MCF 10A (cell line): ENCODE measurements around the gene KAT7. TPM values are rescaled to one million over a fixed set of nuclear protein-coding genes. Genes with fewer than 3 reads are reported as not detected.

Source experiments
- BruUV-seq: library from RNA; stranded (reverse); fragments of 400-500 nt; replicated peaks from 2 replicates; lab custom pipeline; 2021; lab: Mats Ljungman, UMichigan
- CTCF ChIA-PET: fragments of 300-600 bp; sonication (Branson Sonifier 250); formaldehyde crosslinking; extraction: SDS; loops from one replicate; lab custom pipeline; 2021; ENCODE audit warnings: antibody characterized with exemption, inconsistent platforms; lab: Yijun Ruan, JAX
- POLR2A ChIA-PET: fragments of 300-600, 350-650 bp; sonication (Branson Sonifier 250); formaldehyde crosslinking; extraction: SDS; loops from one replicate; lab custom pipeline; 2020; ENCODE audit warnings: antibody characterized with exemption, inconsistent platforms; lab: Yijun Ruan, JAX
- DNase-seq: peaks from one replicate; pipeline ENCODE4 v3.0.0-alpha.2; 2018; ENCODE audit not compliant: unreplicated experiment
- H3K27ac Mint-ChIP-seq: one replicate; pipeline ENCODE4 v1.8.0; 2022; ENCODE audit warnings: mild to moderate bottlenecking, low read depth, mixed read lengths; ENCODE audit not compliant: unreplicated experiment
- H3K27me3 Mint-ChIP-seq: one replicate; pipeline ENCODE4 v1.8.0; 2022; ENCODE audit warnings: mixed read lengths; ENCODE audit not compliant: insufficient read depth, unreplicated experiment
- H3K36me3 Mint-ChIP-seq: one replicate; pipeline ENCODE4 v1.8.0; 2022; ENCODE audit warnings: mild to moderate bottlenecking, moderate library complexity, mixed read lengths; ENCODE audit not compliant: insufficient read depth, unreplicated experiment
- H3K4me1 Mint-ChIP-seq: one replicate; pipeline ENCODE4 v1.8.0; 2022; ENCODE audit warnings: mixed read lengths; ENCODE audit not compliant: insufficient read depth, unreplicated experiment
- H3K4me3 Mint-ChIP-seq: one replicate; pipeline ENCODE4 v1.8.0; 2022; ENCODE audit warnings: mild to moderate bottlenecking, moderate library complexity, mixed read lengths; ENCODE audit not compliant: unreplicated experiment
- H3K9me3 Mint-ChIP-seq: one replicate; pipeline ENCODE4 v1.8.0; 2022; ENCODE audit warnings: mixed read lengths; ENCODE audit not compliant: unreplicated experiment
- CTCF ChIP-seq: fragments of 200-600 bp; IDR thresholded peaks from one replicate; pipeline ENCODE4 v1.8.0; 2022; ENCODE audit warnings: antibody characterized with exemption, mild to moderate bottlenecking; ENCODE audit not compliant: unreplicated experiment
- intact Hi-C: fragments of 100-400 bp; cut with micrococcal nuclease; formaldehyde crosslinking; loops from 2 replicates; pipeline ENCODE4 v1.14.1; 2022
- total RNA-seq: library from RNA; stranded (reverse); gene quantifications from 2 replicates; pipeline ENCODE4 v1.2.3, GENCODE V29; 2022

The KAT7 gene
- total RNA-seq, 1 experiment from 2014 or later, result 53.7 TPM

- intact Hi-C loops, result no loop called here
- no TSS peak for BruUV-seq
- Mint-ChIP-seq H3K36me3 (no peaks in the 10 kb centered on the region), H3K27ac (no peak overlapping the region), H3K4me3 (no peak overlapping the region), H3K9me3 (no peaks in the 10 kb centered on the region), H3K27me3 (no peaks in the 10 kb centered on the region), H3K4me1 (peaks cover 6% of the 10 kb centered on the region)
- POLR2A ChIA-PET, result interaction anchor here (1.1 kb wide), 1 partner anchor 28 kb away, joined by 7 read pairs; the partner anchor contains the start of gene KAT7
- no peak for DNase-seq
- CTCF ChIA-PET, result interaction anchor here (0.6 kb wide), 1 partner anchor 182 kb away, joined by 3 read pairs; no protein-coding TSS in a partner anchor
- TF ChIP-seq CTCF, result no peak
Observed at GRCh38 chr17:49760296-49760695, 28.2 kb upstream of the KAT7 start.

GRCh38 chr17:49760932-49761558 is 27.4 kb upstream of the KAT7 start:
- Mint-ChIP-seq H3K4me1 (peaks cover 6% of the 10 kb centered on the region), H3K36me3 (no peaks in the 10 kb centered on the region), H3K27me3 (peaks cover 5% of the 10 kb centered on the region), H3K27ac (no peak overlapping the region), H3K9me3 (no peaks in the 10 kb centered on the region), H3K4me3 (no peak overlapping the region)
- ChIA-PET CTCF (interaction anchor here (1.1 kb wide), 1 partner anchor 52 kb away, joined by 3 read pairs; no protein-coding TSS in a partner anchor), POLR2A (interaction anchor here (0.6 to 0.7 kb wide), 2 partner anchors 22 to 27 kb away, joined by 3 to 4 read pairs; partner anchors contain the start of gene KAT7)
- no peak for TF ChIP-seq CTCF
- no TSS peak for BruUV-seq
- DNase-seq, result no peak
- intact Hi-C loops, result no loop called here

GRCh38 chr17:49762151-49762941 is 26.1 kb upstream of the KAT7 start:
- POLR2A ChIA-PET, result interaction anchor here (0.7 kb wide), 1 partner anchor 26 kb away, joined by 3 read pairs; the partner anchor contains the start of gene KAT7
- no TSS peak for BruUV-seq
- peak overlapping the region; percentile 80 for H3K4me3 Mint-ChIP-seq
- no peak for TF ChIP-seq CTCF
- CTCF ChIA-PET, result interaction anchor here (0.5 kb wide), 1 partner anchor 158 kb away, joined by 4 read pairs; no protein-coding TSS in a partner anchor
- no peak overlapping the region for H3K27ac Mint-ChIP-seq
- no peaks in the 10 kb centered on the region for H3K36me3 Mint-ChIP-seq
- intact Hi-C loops, result no loop called here
- DNase-seq, result no peak
- H3K9me3 Mint-ChIP-seq, result no peaks in the 10 kb centered on the region
- peaks cover 6% of the 10 kb centered on the region for H3K4me1 Mint-ChIP-seq
- peaks cover 18% of the 10 kb centered on the region for H3K27me3 Mint-ChIP-seq
